ENCODE results near the gene RRM2. TPM values are rescaled to one million over a fixed set of nuclear protein-coding genes. Genes with fewer than 3 reads are reported as not detected.
A peak's percentile ranks its signal among the peaks of the same experiment; 100 is the strongest.
"Not testable (repeated sequence)": the region's sequence is repeated elsewhere in the genome, so short reads cannot be mapped to it uniquely, and the experiment has no call there.

Gene RRM2
- polyA plus RNA-seq, 4 donors: 58.4 to 60.6 (median 59.0) TPM

DNA sequence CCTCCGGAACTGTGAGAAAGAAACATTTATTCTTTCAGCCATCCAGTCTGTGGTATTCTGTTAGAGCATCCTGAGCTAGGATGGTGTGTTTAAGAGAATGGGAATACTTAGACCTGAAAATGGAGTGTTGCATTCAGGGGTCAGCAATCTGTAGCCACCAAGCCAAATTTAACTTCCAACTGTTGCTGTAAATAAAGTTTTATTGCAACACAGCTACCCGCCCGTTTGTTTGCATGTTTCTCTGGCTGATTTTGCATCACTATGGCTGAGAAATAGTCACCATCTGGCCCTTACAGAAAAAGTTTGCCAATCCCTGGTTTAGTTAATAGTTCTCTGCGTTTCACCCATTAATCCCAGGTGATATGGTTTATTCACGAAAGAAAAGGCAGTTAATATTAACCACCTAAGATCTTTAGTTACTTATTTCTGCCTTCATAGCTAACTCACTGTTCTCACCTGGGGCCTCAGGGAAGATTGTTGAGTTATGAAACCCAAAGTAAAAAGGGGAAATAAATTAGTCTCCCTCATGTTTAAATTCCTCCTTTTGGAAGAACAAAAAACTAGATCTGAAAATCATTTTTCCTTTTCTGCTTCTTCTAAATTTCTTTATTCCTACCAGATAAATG, 32.9 kb upstream of the RRM2 start:
- no peak for DNase-seq (ENCODE audit: low read depth in 4 of 4, low spot score in 3 of 4)

DNA sequence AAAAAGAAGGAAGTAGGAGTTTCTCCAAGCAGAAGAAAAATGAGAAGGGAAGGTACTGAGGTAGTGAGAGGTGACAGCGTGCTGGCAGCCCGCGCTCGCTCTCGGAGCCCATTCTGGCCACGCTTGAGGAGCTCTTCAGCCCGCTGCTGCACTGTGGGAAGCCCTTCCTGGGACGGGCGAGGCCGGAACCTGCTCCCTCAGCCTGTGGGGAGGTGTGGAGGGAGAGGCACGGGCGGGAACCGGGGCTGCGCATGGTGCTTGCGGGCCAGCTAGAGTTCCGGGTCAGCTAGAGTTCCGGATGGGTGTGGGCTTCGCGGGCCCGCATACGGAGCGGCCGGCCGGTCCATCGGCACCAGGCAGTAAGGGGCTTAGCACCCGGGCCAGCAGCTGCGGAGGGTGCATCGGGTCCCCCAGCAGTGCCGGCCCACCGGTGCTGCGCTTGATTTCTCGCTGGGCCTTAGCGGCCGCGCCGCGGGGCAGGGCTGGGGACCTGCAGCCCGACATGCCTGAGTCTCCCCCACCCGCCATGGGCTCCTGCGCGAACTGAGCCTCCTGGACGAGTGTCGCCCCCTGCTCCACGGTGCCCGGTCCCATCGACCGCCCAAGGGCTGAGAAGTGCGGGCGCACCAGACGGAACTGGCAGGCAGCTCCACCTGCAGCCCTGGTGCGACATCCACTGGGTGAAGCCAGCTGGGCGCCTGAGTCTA, 31.2 kb upstream of the RRM2 start:
- DNase-seq (ENCODE audit: low read depth in 4 of 4, low spot score in 3 of 4): no peak

DNA sequence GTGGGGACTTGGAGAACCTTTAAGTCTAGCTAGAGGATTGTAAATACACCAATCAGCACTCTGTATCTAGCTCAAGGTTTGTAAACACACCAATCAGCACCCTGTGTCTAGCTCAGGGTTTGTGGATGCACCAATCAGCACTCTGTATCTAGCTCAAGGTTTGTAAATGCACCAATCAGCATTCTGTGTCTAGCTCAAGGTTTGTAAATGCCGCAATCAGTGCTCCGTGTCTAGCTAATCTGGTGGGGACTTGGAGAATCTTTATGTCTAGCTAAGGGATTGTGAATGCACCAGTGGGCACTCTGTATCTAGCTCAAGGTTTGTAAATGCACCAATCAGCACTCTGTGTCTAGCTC, 30.7 kb upstream of the RRM2 start:
- DNase-seq (ENCODE audit: low read depth in 4 of 4, low spot score in 3 of 4): not testable (repeated sequence)

DNA sequence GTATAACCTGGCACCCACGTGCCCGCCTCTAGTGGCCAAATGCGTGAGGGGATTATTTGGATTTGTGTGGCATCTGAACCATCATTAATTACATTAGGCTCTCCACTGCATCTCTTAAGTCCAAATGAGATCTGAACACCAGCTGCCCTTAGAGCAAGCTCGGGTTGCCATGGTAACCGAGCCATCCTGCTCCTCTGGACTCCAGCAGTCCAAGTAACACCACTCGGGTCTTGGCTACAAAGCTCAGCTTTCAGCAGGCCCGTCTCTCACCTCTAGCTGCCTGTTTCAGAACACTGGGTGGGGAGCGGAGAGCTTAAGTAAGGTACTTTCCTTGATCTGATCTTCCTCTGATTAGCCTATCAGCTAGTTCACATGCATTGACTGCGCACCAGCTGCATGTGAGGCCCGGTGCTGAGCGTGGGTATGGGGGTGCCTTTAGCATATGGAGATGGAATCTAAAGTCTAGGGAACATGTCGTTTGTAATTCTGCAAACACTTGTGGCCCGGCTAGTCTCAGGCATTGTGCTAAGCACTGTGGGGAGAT, 28.2 kb upstream of the RRM2 start:
- DNase-seq (ENCODE audit: low read depth in 4 of 4, low spot score in 3 of 4): no peak

DNA sequence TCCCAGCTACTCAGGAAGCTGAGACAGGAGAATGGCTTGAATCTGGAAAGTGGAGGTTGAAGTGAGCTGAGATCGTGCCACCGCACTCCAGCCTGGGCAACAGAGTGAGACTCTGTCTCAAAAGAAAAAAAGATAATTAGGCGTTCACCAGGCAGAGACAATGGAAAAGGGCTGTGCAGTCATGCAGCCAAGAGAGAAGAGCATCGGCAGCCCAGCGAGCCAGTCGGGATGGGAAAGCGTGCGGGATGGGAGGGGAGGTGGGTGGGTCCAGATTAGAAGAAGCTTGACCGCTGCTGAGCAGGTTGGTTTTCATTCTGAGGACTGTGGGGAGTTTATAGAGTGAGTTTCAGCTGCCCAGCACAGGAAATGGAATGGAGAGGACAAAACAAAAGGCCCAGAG, 27.4 kb upstream of the RRM2 start:
- DNase-seq (ENCODE audit: low read depth in 4 of 4, low spot score in 3 of 4): no peak

DNA sequence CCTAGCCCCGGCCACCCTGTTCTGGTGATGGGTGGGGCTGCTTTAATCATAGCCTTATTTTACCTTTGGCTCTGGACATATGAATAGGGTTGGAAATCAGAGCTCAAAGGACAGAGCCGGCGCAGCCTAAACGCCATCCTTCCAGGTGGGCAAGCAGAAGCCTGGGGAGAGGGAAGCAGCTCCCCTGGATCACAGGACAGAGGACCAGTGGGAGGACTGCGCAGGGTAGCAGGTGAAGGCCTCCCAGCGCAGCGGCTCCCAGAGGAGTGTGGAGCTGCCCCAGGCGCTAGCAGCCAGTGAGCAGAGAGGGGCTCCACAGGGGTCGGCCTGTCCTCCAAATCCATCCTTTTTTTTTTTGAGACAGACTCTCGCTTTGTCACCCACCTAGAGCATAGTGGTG, 25.9 kb upstream of the RRM2 start:
- DNase-seq (ENCODE audit: low read depth in 4 of 4, low spot score in 3 of 4): no peak

DNA sequence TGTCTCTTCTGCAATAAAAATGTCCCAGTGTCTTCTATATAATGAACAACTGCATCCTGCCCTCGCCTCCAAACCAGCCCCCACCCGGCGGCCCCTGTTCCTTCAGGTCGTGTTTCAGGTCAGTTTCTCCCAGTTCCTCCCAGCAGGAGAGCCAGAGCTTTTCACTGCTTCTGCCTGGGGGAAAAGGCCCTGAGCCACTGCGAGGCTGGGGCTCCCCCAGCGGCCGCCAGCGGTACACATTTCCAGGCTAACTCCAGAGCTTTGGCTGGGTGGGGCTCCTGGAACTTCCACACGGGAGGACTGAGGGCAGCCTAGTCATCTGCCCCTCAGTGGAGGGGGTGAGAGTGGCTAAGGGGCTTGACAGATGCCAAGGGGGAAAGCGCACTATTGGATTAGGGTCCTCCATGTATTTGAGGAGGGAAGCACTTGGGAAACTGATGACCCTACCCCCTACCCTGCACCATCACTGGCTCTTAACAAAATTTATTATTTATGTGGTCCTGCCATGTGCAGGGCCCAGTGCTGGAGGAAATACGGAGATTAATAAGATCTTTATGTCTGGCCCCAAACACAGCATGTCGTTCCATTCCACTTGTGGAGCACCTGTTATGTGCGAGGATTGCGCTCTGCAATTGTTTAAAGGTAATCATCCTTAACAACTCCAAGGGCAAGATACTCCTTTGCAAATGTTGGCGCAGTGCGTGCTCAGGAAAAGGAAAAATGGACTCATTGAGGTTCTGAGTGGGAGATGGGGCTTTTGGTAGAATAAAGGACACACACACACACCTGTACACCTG, 25.0 kb upstream of the RRM2 start:
- DNase-seq (ENCODE audit: low read depth in 4 of 4, low spot score in 3 of 4): no peak

DNA sequence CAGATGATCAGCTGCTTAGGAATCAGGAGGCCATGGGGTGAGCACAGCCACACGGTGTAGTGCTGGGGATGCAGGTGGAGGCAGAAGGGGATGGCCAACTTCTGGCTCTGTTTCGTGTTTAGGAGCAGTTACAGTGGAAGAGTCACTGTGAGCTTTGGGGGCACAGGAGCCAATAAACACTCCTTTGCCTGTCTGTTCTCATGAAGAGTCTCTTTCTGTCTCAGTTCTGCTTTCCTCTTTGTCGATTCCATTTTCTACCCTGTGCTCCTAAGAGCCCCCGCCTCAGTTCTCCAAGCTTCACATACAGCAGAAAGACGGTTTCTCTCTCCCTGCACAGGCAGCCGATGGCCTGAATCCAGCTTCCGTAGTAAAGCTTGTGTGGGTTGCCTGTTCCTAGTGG, 21.0 kb upstream of the RRM2 start:
- no peak for DNase-seq (ENCODE audit: low read depth in 4 of 4, low spot score in 3 of 4)

DNA sequence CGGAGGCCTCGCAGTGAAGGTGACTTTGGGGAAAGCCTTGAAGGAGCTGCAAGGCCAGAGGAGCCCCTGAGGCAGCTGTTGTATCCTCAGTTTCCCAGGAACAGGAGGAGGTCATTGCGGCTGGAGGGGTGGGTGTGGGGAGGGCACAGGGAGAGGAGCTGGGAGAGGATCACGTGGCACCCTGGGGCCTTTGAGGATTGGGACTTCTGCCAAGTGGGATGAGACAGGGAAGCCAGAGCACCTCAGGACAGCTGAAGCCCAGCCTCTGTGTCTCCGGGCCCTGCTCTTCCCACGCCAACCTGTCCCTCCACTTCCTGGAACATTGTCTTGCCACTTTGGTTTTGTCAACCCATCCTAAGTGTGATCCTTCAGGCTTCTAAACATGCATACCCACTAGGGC, 19.4 kb upstream of the RRM2 start:
- no peak for DNase-seq (ENCODE audit: low read depth in 4 of 4, low spot score in 3 of 4)

DNA sequence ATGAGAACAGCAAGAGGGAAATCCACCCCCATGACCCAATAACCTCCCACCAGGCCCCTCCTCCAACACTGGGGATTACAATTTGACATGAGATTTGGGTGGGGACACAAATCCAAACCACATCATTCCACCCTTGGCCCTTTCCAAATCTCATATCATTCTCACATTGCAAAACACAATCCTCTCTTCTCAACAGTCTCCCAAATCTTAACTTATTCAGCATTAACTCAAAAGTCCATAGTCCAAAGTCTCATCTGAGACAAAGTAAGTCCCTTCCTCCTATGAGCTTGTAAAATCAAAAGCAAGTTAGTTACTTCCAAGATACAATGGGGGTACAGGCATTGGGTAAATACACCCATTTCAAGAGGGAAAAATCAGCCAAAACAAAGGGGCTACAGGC, 17.6 kb upstream of the RRM2 start:
- not testable (repeated sequence) for DNase-seq (ENCODE audit: low read depth in 4 of 4, low spot score in 3 of 4)

DNA sequence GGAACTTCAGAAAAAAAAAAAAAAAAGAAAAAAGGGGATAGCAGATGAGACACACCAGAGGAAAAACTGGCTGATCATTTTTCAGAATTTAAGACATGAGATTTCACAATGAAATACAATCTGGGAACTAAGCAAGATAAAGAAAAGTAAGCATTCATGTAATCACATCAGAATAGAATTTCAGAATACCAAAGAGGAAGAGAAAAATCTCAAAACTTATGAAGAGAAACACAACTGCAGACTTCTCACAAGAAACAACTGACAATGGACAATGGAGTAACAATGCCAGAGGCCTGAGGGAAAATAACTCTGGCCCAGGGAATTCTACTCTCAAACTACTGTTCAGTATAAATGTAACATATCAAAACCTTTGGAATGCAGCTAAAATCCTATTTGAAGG, 13.2 kb upstream of the RRM2 start:
- no peak for DNase-seq (ENCODE audit: low read depth in 4 of 4, low spot score in 3 of 4)

DNA sequence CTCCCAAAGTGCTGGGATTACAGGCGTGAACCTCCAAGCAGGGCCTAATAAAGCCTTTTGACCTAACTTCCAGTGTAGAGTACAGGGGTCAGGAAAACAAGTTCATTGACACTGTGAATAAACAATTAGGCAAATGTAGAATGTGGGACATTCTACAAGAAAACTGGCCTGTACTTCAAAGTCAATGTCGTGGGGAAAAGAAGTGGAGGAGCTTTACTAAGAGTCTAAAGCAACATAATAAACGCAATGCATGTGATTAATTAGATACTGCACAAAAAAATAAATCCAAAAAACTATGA, 3.6 kb upstream of the RRM2 start:
- no peak for DNase-seq (ENCODE audit: low read depth in 4 of 4, low spot score in 3 of 4)

DNA sequence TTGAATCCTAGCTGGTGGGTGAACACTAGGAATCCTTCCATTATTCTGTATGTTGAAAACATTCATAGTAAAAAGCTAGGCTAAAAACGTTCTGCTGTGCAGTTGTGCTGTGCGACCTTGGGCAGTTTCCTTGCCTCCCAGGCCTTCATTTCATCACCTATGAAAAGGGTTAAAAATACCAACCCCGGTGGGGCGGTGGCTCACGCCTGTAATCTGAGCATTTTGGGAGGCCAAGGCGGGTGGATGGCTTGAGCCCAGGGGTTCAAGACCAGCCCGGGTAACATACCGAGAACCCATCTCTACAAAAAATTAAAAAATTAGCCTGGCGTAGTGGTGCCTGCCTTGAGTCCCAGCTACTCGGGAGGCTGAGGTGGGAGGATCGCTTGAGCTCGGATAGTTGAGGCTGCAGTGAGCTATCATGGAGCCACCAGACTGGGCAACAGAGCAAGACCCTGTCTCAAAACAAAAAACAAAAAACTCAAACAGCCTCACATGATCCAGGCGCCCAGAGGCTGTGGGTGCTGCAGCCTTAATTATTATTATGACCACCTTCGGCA, 2.9 kb upstream of the RRM2 start:
- DNase-seq (ENCODE audit: low read depth in 4 of 4, low spot score in 3 of 4): no peak

DNA sequence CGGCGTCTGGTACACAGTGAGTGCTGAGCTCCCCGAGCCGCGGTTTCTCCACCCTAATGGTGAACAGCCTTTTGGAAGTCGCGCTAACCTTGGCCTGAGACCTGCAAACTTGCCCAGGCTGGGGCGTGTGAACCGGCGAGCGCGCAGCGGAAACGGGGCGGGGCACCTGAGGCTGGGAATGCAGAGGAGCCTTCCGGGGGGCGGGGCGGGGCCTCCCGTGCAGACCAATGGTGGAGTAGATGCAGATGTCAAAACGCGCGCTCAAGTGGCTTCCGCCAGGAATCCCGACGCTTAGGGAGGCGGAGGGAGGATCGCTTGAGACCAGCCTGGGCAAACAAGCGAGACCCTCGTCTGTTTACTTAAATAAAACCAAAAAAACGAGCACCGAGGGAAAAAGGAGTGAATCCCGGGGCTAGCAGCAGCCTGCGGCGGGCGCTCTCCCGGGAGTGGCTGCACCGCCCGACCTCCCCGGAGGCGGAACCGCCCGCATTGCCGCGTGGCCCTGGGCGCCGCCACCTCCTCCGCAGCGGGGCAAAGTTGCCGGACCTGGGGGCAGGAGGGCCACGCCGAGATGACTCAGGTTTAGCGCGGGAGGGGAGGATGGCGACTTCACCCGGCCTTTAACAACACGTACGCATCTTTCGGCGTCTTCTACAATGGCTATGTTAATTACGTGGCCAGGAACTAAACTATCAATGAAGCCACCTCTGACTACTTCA, 2.2 kb upstream of the RRM2 start:
- DNase-seq (ENCODE audit: low read depth in 4 of 4, low spot score in 3 of 4): peak; percentile 71 to 83 (median 79)

DNA sequence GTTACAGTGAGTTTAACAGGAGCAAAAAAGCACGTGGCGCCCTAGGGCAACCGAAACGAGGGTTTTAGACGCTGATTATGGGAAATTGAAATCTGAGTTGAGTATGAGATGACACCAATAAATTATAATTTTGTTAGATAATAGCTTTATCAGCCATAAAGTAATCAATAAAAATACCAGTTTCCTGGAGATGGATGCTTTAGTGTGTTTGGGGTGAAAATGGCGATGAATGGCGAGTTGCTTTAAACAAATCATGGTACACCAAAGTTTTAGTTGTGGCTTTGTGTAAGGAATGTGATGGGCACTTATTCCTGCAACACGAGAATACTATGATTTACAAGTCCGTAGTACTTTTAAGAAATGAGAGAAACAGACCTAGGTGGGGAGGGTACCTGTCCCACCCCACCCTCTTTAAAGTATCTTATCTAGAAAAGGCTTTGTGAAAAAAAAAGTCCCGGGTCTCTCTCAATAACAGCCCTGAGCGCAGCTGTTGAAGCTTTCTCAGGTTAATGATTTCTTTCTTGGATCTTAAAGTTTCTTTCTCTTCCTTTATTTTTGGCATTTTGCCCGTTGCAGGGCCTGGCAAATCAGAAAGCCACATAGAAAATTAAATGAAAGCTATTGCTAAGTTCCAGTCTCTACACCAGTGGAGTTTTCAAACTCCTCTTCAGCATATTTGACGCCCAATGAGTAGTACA, 1.5 kb upstream of the RRM2 start:
- peak in 2 of 4 donors; percentile 46 to 51 for DNase-seq (ENCODE audit: low read depth in 4 of 4, low spot score in 3 of 4)

DNA sequence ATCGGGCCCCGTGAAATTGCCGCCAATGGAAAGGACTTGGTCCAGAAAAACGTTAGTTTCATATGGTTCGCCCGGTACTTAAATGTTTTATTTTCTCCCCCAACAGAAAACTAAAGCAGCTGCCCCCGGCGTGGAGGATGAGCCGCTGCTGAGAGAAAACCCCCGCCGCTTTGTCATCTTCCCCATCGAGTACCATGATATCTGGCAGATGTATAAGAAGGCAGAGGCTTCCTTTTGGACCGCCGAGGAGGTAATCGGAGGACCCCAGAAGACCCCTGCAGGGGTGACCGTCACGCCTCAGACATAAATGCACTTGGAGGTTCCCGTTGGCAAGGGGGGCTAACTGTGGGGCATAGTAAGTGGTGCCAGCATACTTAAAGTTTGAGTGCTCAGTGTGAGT, 742 bp downstream of the RRM2 start:
- no peak for DNase-seq (ENCODE audit: low read depth in 4 of 4, low spot score in 3 of 4)

DNA sequence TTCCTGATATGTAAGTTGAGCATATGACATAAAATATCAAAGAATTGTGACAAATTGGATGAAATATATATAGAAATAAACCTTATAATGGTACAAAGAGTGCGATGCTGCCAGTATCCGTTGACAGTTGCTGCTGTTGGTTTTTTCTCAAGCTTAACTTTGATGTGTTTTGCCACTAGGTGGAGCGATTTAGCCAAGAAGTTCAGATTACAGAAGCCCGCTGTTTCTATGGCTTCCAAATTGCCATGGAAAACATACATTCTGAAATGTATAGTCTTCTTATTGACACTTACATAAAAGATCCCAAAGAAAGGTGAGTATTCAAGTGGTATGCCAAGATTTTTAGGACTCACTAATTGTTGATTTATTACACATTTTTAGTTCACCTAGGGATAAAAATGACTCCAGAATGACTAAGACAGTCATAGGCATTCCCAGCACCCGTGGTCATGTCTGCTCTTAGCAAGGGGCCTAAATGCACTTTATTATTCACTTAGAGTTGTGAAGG, 2.1 kb downstream of the RRM2 start:
- DNase-seq (ENCODE audit: low read depth in 4 of 4, low spot score in 3 of 4): peak in 2 of 4 donors; percentile 51 to 62

DNA sequence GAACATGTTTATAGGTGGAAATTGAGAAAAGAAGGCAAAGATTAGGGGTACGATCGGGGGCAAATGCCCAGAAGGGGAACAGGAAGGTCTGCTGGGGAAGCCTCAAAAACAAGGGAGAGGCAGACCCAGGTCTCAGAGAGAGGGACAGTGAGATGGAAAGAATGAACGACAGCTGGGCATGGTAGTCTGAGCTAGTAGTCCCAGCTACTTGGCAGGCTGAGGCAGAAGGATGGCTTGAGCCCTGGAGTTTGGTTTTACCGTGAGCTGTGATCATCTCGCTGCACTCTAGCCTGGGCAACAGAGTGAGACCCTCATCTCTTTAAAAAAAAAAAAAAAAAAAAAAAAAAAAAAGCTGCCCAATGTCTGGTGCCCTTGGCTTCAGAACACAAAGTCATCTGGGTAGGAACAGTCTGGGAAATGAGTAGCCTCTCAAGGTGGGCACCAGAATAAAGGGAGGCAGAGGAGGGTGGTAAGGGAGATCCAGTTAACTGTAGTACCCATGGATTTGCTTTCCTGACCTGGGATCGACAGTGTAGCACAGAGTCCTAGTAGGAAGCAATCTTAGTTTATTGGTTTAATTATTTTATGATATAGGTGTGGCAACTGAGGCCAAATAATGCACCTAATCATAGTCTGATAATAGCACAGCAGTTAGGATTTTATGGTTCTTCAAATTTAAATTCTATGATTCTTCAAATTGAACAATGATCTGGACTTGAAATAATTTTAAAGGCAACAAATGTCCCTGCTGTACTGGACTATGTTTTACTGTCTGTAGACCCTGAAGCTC, 3.5 kb downstream of the RRM2 start:
- no peak for DNase-seq (ENCODE audit: low read depth in 4 of 4, low spot score in 3 of 4)

DNA sequence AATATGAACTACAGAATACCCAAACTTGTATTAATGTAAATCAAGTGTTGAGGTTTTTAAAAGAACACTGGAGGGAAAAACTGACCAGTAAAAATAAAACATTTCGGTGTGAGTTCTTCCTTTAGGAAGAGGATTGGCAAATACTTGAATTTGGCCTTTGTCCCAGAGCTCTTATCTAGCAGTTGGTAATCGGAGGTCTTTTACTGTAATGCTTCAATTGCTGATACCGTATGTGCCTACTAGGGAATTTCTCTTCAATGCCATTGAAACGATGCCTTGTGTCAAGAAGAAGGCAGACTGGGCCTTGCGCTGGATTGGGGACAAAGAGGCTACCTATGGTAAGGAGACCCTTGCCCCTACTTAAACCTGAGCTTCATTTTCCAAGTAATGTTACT, 4.1 kb downstream of the RRM2 start:
- DNase-seq (ENCODE audit: low read depth in 4 of 4, low spot score in 3 of 4): no peak

All from left renal pelvis (tissue), 4 donors.